ENCODE results near the gene CACNA1D. TPM values are rescaled to one million over a fixed set of nuclear protein-coding genes. Genes with fewer than 3 reads are reported as not detected.

The CACNA1D gene
- total and polyA plus RNA-seq, 9 of the 15 experiments (the other 6 are each of a cell fraction or from before 2014, with no cell fraction given) = 0.29 TPM; not detected in 8

GRCh38 chr3:53776494-53777101 lies 282.2 kb downstream of the CACNA1D start (continued):
- TF ChIP-seq ZNF124 (CRISPR knock-in tag; IDR thresholded peaks at IDR 0.05) = no peak

GRCh38 chr3:53777468-53777867 lies 283.1 kb downstream of the CACNA1D start:
- ChIA-PET CTCF (ENCODE audit: low intra/inter-chr PET ratio) (no interaction called here), POLR2A (no interaction called here)
- no peaks in the 10 kb centered on the region for H3K36me3 ChIP-seq (ENCODE audit: control insufficient read depth, insufficient read depth, low read length)
- peaks cover 2% of the 10 kb centered on the region for H3K9me1 ChIP-seq (ENCODE audit: control insufficient read depth, insufficient read depth, low read length)
- H3K79me2 ChIP-seq (ENCODE audit: control insufficient read depth, insufficient read depth, low read length) = no peaks in the 10 kb centered on the region
- no peak overlapping the region for H3K4me3 ChIP-seq
- H3K27ac ChIP-seq (ENCODE audit: extremely low read depth, low read depth, low read length) = no peak overlapping the region
- intact Hi-C loops (cut with micrococcal nuclease) (no loop called here), in situ Hi-C loops (cut with MboI) (no loop called here)
- H4K20me1 ChIP-seq (replicated peaks; ENCODE audit: control insufficient read depth, insufficient read depth, low read length) = no peaks in the 10 kb centered on the region
- H3K4me1 ChIP-seq (replicated peaks in 1 of 2; ENCODE audit: control insufficient read depth in 2 of 2, insufficient read depth in 2 of 2, low read length in 2 of 2) = no peaks in the 10 kb centered on the region
- ATAC-seq = no peak
- 0% methylated on average over 3 of the region's 8 CpGs for WGBS (ENCODE audit: insufficient coverage, low coverage, missing lambda C conversion rate)
- BruUV-seq (replicated peaks) = no TSS peak
- no peak overlapping the region for H3K9ac ChIP-seq (ENCODE audit: insufficient read depth in 1 of 2, low read depth in 2 of 2, low read length in 2 of 2)
- TF ChIP-seq SIRT6 (IDR thresholded peaks at IDR 0.05; ENCODE audit: low read depth, low read length) = no peak
- TF ChIP-seq ZNF146 (CRISPR knock-in tag; IDR thresholded peaks at IDR 0.05; ENCODE audit: unreplicated experiment) = no peak
- no peak for TF ChIP-seq CHD1 (IDR thresholded peaks at IDR 0.05; ENCODE audit: low read length)
- no peak for TF ChIP-seq TEAD2 (tag; IDR thresholded peaks at IDR 0.05)
- TF ChIP-seq BRD9 (IDR thresholded peaks at IDR 0.05; ENCODE audit: low read depth, partially characterized antibody) = no peak
- TF ChIP-seq ARID3B (CRISPR knock-in tag; IDR thresholded peaks at IDR 0.05; ENCODE audit: borderline replicate concordance) = no peak
- TF ChIP-seq ZNF354B (CRISPR knock-in tag; IDR thresholded peaks at IDR 0.05) = no peak
- TF ChIP-seq HLTF (IDR thresholded peaks at IDR 0.05) = no peak
- no peak for TF ChIP-seq RBFOX2 (IDR thresholded peaks at IDR 0.05; ENCODE audit: low read depth, low read length)
- TF ChIP-seq NCOA6 (IDR thresholded peaks at IDR 0.05) = no peak
- H2AFZ ChIP-seq (ENCODE audit: low read depth, low read length) = no peak overlapping the region
- H3K4me2 ChIP-seq (ENCODE audit: insufficient read depth, low read length) = no peak overlapping the region
- no peak for FAIRE-seq
- no peak for DNase-seq (ENCODE audit: extremely low read depth in 1 of 4, low spot score in 3 of 4)
- H3K27me3 ChIP-seq (ENCODE audit: control insufficient read depth in 2 of 2, insufficient read depth in 2 of 2, low read length in 2 of 2) = peaks cover 0 to 28% of the 10 kb centered on the region in 2 experiments; a peak in 2 of 5 replicates
- H3K9me3 ChIP-seq (replicated peaks; ENCODE audit: control insufficient read depth, insufficient read depth, low read depth, low read length) = no peaks in the 10 kb centered on the region

Data from K562 (cell line).